Activated CD4-positive, alpha-beta T cell treated with anti-CD3 and anti-CD28 coated beads, Interleukin-2, amount 50 U/mL, for 16 hours (primary cell): ENCODE results near the gene COL10A1.

Source experiments
- DNase-seq: peaks from one replicate; pipeline ENCODE4 v3.0.0-alpha.2; 2020

Gene COL10A1

GRCh38 chr6:116126032-116126431, at the start of gene COL10A1:
COL10A1 (minus strand) TSS chr6:116126132; CDS start chr6:116125492, 640 bp downstream.
- DNase-seq: no peak

GRCh38 chr6:116175344-116175743, 49.4 kb upstream of the COL10A1 start:
- no peak for DNase-seq

GRCh38 chr6:116173928-116174327, 48.0 kb upstream of the COL10A1 start:
- no peak for DNase-seq

GRCh38 chr6:116170358-116171057, 44.6 kb upstream of the COL10A1 start:
- DNase-seq: no peak

- DNase-seq: no peak
Observed at GRCh38 chr6:116169880-116170279, 43.9 kb upstream of the COL10A1 start.

- no peak for DNase-seq
Observed at GRCh38 chr6:116168148-116168547, 42.2 kb upstream of the COL10A1 start.

- no peak for DNase-seq
Observed at GRCh38 chr6:116166369-116166768, 40.4 kb upstream of the COL10A1 start.

- no peak for DNase-seq
Observed at GRCh38 chr6:116165596-116165995, 39.7 kb upstream of the COL10A1 start.

GRCh38 chr6:116159782-116160524, 34.0 kb upstream of the COL10A1 start:
- no peak for DNase-seq

GRCh38 chr6:116158641-116159040, 32.7 kb upstream of the COL10A1 start:
- no peak for DNase-seq

GRCh38 chr6:116157391-116157790, 31.5 kb upstream of the COL10A1 start:
- no peak for DNase-seq

GRCh38 chr6:116156405-116157326, 30.7 kb upstream of the COL10A1 start:
- DNase-seq: no peak

GRCh38 chr6:116154887-116155286, 29.0 kb upstream of the COL10A1 start:
- no peak for DNase-seq

GRCh38 chr6:116152620-116153019, 26.7 kb upstream of the COL10A1 start:
- DNase-seq: no peak

GRCh38 chr6:116145803-116146675, 20.1 kb upstream of the COL10A1 start:
- no peak for DNase-seq

GRCh38 chr6:116144605-116145004, 18.7 kb upstream of the COL10A1 start:
- no peak for DNase-seq

GRCh38 chr6:116139917-116140316, 14.0 kb upstream of the COL10A1 start:
- DNase-seq: no peak

GRCh38 chr6:116136933-116137340, 11.0 kb upstream of the COL10A1 start:
- peak; percentile 71 for DNase-seq

- DNase-seq: peak; percentile 8
Observed at GRCh38 chr6:116136373-116136772, 10.4 kb upstream of the COL10A1 start.

- no peak for DNase-seq
Observed at GRCh38 chr6:116133453-116133852, 7.5 kb upstream of the COL10A1 start.

- no peak for DNase-seq
Observed at GRCh38 chr6:116127771-116128493, 2.0 kb upstream of the COL10A1 start.

- no peak for DNase-seq
Observed at GRCh38 chr6:116120430-116120829, 5.5 kb downstream of the COL10A1 start.
